ENCODE results near the gene GRPEL2. TPM values are rescaled to one million over a fixed set of nuclear protein-coding genes. Genes with fewer than 3 reads are reported as not detected.

GRPEL2 gene
- polyA plus RNA-seq, 3 donors: 1.9 to 2.7 (median 2.0) TPM

DNA sequence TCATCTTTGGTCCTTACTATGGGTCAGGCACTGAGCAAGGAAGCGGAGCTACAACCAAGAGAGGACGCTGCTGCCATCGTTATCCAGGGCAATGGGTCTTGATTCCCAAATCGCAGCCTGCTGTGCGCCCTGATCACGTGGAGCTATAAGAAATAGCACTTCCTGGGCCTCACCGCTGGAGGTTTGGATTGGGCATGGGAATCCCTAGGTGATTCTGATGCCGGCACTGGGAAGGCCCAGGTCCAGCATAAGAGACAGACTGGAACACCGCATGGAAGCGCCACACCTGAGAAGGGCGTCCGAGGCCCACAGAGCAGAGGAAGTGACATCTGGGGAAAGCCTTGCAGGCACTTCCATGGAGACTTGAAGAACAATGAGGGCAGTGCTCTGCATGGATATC lies 30.8 kb downstream of the GRPEL2 start:
- H3K4me1 Mint-ChIP-seq: no peaks in the 10 kb centered on the region
- Histone ChIP-seq H3K4me1 (ENCODE audit: control insufficient read depth in 1 of 2, insufficient read depth in 2 of 2, low read length in 2 of 2) (no peaks in the 10 kb centered on the region), H3K36me3 (replicated peaks in 1 of 2; ENCODE audit: control insufficient read depth in 1 of 2, insufficient read depth in 2 of 2, low read length in 2 of 2) (no peaks in the 10 kb centered on the region), H2AFZ (ENCODE audit: insufficient read depth, low read depth, low read length, poor library complexity, severe bottlenecking) (no peak overlapping the region), H4K20me1 (ENCODE audit: insufficient read depth, low read length) (no peaks in the 10 kb centered on the region), H3K9ac (ENCODE audit: insufficient read depth, low read length, poor library complexity, severe bottlenecking) (no peak overlapping the region), H3K79me2 (ENCODE audit: insufficient read depth, low read length) (no peaks in the 10 kb centered on the region), H3K4me3 (replicated peaks in 1 of 3; ENCODE audit: low read depth in 2 of 3, low read length in 3 of 3) (no peak overlapping the region), H3K9me3 (replicated peaks in 1 of 2; ENCODE audit: control insufficient read depth in 1 of 2, insufficient read depth in 1 of 2, low read length in 2 of 2) (no peaks in the 10 kb centered on the region), H3K4me2 (replicated peaks; ENCODE audit: extremely low read depth, low read length, poor library complexity, severe bottlenecking) (no peak overlapping the region), H3K27me3 (ENCODE audit: control insufficient read depth in 2 of 2, insufficient read depth in 2 of 2, low read length in 2 of 2) (no peaks in the 10 kb centered on the region), H3K27ac (ENCODE audit: low read depth in 1 of 2, low read length in 2 of 2) (no peak overlapping the region)
- DNase-seq: no peak
- 98% methylated on average over 10 of the region's 12 CpGs for WGBS (ENCODE audit: insufficient coverage)
- no peaks in the 10 kb centered on the region for H3K9me3 Mint-ChIP-seq
- H3K27me3 Mint-ChIP-seq (ENCODE audit: low read depth in 3 of 3): peaks cover 0 to 5% (median 1%) of the 10 kb centered on the region in 3 donors
- intact Hi-C loops (cut with micrococcal nuclease): no loop called here
- no peak overlapping the region for H3K4me3 Mint-ChIP-seq
- TF ChIP-seq, protein P1, sequence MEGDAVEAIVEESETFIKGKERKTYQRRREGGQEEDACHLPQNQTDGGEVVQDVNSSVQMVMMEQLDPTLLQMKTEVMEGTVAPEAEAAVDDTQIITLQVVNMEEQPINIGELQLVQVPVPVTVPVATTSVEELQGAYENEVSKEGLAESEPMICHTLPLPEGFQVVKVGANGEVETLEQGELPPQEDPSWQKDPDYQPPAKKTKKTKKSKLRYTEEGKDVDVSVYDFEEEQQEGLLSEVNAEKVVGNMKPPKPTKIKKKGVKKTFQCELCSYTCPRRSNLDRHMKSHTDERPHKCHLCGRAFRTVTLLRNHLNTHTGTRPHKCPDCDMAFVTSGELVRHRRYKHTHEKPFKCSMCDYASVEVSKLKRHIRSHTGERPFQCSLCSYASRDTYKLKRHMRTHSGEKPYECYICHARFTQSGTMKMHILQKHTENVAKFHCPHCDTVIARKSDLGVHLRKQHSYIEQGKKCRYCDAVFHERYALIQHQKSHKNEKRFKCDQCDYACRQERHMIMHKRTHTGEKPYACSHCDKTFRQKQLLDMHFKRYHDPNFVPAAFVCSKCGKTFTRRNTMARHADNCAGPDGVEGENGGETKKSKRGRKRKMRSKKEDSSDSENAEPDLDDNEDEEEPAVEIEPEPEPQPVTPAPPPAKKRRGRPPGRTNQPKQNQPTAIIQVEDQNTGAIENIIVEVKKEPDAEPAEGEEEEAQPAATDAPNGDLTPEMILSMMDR (IDR thresholded peaks at IDR 0.05): no peak
- H3K36me3 Mint-ChIP-seq: no peaks in the 10 kb centered on the region
- no peak overlapping the region for H3K27ac Mint-ChIP-seq

GRCh38 chr5:149376711-149377447 lies 31.6 kb downstream of the GRPEL2 start:
- Histone ChIP-seq H3K79me2 (ENCODE audit: insufficient read depth, low read length) (no peaks in the 10 kb centered on the region), H3K4me2 (replicated peaks; ENCODE audit: extremely low read depth, low read length, poor library complexity, severe bottlenecking) (no peak overlapping the region), H3K27ac (ENCODE audit: low read depth in 1 of 2, low read length in 2 of 2) (no peak overlapping the region), H3K36me3 (replicated peaks in 1 of 2; ENCODE audit: control insufficient read depth in 1 of 2, insufficient read depth in 2 of 2, low read length in 2 of 2) (no peaks in the 10 kb centered on the region), H3K27me3 (ENCODE audit: control insufficient read depth in 2 of 2, insufficient read depth in 2 of 2, low read length in 2 of 2) (no peaks in the 10 kb centered on the region), H2AFZ (ENCODE audit: insufficient read depth, low read depth, low read length, poor library complexity, severe bottlenecking) (no peak overlapping the region), H3K9ac (ENCODE audit: insufficient read depth, low read length, poor library complexity, severe bottlenecking) (no peak overlapping the region), H3K4me1 (ENCODE audit: control insufficient read depth in 1 of 2, insufficient read depth in 2 of 2, low read length in 2 of 2) (no peaks in the 10 kb centered on the region), H3K9me3 (replicated peaks in 1 of 2; ENCODE audit: control insufficient read depth in 1 of 2, insufficient read depth in 1 of 2, low read length in 2 of 2) (no peaks in the 10 kb centered on the region), H3K4me3 (replicated peaks in 1 of 3; ENCODE audit: low read depth in 2 of 3, low read length in 3 of 3) (no peak overlapping the region), H4K20me1 (ENCODE audit: insufficient read depth, low read length) (no peaks in the 10 kb centered on the region)
- no peak for DNase-seq
- Mint-ChIP-seq H3K27ac (no peak overlapping the region), H3K4me3 (no peak overlapping the region), H3K9me3 (no peaks in the 10 kb centered on the region), H3K27me3 (ENCODE audit: low read depth in 3 of 3) (peaks cover 0 to 5% (median 1%) of the 10 kb centered on the region in 3 donors), H3K4me1 (peaks cover 2% of the 10 kb centered on the region), H3K36me3 (no peaks in the 10 kb centered on the region)
- intact Hi-C loops (cut with micrococcal nuclease): no loop called here
- WGBS (ENCODE audit: insufficient coverage): 98% methylated on average over 7 of the region's 7 CpGs
- TF ChIP-seq, protein P1 (IDR thresholded peaks at IDR 0.05): no peak
